Measurements from ENCODE around the gene ACOT4. TPM values are rescaled to one million over a fixed set of nuclear protein-coding genes. Genes with fewer than 3 reads are reported as not detected.
A peak's percentile ranks its signal among the peaks of the same experiment; 100 is the strongest.
"Not testable (repeated sequence)": the region's sequence is repeated elsewhere in the genome, so short reads cannot be mapped to it uniquely, and the experiment has no call there.

Gene ACOT4
- total RNA-seq, 2 donors from 2014 or later, result 2.3 to 3.4 TPM

- ATAC-seq, result no peak
- no peak for DNase-seq
Observed at GRCh38 chr14:73620268-73620667, 28.6 kb downstream of the ACOT4 start.

GRCh38 chr14:73623504-73624054, 31.9 kb downstream of the ACOT4 start:
- ATAC-seq (no peak), DNase-seq (no peak)
- intact Hi-C loops (cut with DNase I, micrococcal nuclease), result no loop called here

More at GRCh38 chr14:73620268-73620667, 28.6 kb downstream of the ACOT4 start:
- intact Hi-C loops (cut with DNase I, micrococcal nuclease), result no loop called here

GRCh38 chr14:73625706-73626105, 34.0 kb downstream of the ACOT4 start:
- ATAC-seq (no peak), DNase-seq (no peak)
- intact Hi-C loops (cut with DNase I, micrococcal nuclease), result no loop called here

GRCh38 chr14:73627151-73627558, 35.5 kb downstream of the ACOT4 start:
- DNase-seq (no peak), ATAC-seq (no peak)
- intact Hi-C loops (cut with DNase I, micrococcal nuclease), result no loop called here

- ATAC-seq (no peak), DNase-seq (no peak)
- intact Hi-C loops (cut with DNase I, micrococcal nuclease), result loop anchor here in 1 of 2 donors (5.0 kb wide), 1 partner anchor 123 kb away; no protein-coding TSS in a partner anchor
Observed at GRCh38 chr14:73630009-73630780, 38.5 kb downstream of the ACOT4 start.

- intact Hi-C loops (cut with DNase I, micrococcal nuclease), result loop anchor here in 1 of 2 donors (5.0 kb wide), 1 partner anchor 126 kb away; no protein-coding TSS in a partner anchor
- DNase-seq (peak; percentile 38 to 63), ATAC-seq (peak; percentile 88)
Observed at GRCh38 chr14:73633116-73634010, 41.7 kb downstream of the ACOT4 start.

- intact Hi-C loops (cut with DNase I, micrococcal nuclease), result loop anchor here in 1 of 2 donors (5.0 kb wide), 1 partner anchor 127 kb away; no protein-coding TSS in a partner anchor
- ATAC-seq (peak; percentile 82), DNase-seq (peak in 1 of 2 donors; percentile 50)
Observed at GRCh38 chr14:73634011-73634833, 42.5 kb downstream of the ACOT4 start.

- intact Hi-C loops (cut with DNase I, micrococcal nuclease); DNase-seq; ATAC-seq: not testable (repeated sequence)
Observed at GRCh38 chr14:73636355-73636754, 44.7 kb downstream of the ACOT4 start.

GRCh38 chr14:73637830-73638229, 46.2 kb downstream of the ACOT4 start:
- ATAC-seq (no peak), DNase-seq (no peak)
- intact Hi-C loops (cut with DNase I, micrococcal nuclease), result no loop called here

GRCh38 chr14:73640796-73641365, 49.2 kb downstream of the ACOT4 start:
- ATAC-seq, result no peak
- no peak for DNase-seq
- intact Hi-C loops (cut with DNase I, micrococcal nuclease), result no loop called here

GRCh38 chr14:73644531-73645247, 53.0 kb downstream of the ACOT4 start, which contains the start of gene DNAL1:
Gene DNAL1 (plus strand): TSS chr14:73644986. CDS start chr14:73645040, 54 bp downstream.
- ATAC-seq, result peak; percentile 98
- intact Hi-C loops (cut with DNase I, micrococcal nuclease), result no loop called here
- DNase-seq, result peak; percentile 91 to 94

GRCh38 chr14:73645248-73645610, 53.6 kb downstream of the ACOT4 start:
- ATAC-seq, result no peak
- intact Hi-C loops (cut with DNase I, micrococcal nuclease), result no loop called here
- DNase-seq, result no peak

Other genes starting within 250 kb of the ACOT4 start
- gene NUMB, start 133.3 kb upstream of the ACOT4 start, total RNA-seq, result 100 to 1,000 TPM; 105 to 114 TPM
- 10 to 100 TPM; 10.2 to 10.3 TPM for gene RIOX1, start 100.9 kb upstream of the ACOT4 start, total RNA-seq
- gene ACOT1, start 54.7 kb upstream of the ACOT4 start, total RNA-seq, result 10 to 100 TPM in 1 of 2 donors, 1 to 10 TPM in 1; 7.2 to 13.2 TPM
- gene HEATR4, start 32.9 kb upstream of the ACOT4 start, total RNA-seq, result 1 to 10 TPM in 1 of 2 donors, under 1 TPM in 1; 0.59 to 2.2 TPM
- 10 to 100 TPM; 41.2 to 54.2 TPM for gene ACOT2, start 22.7 kb upstream of the ACOT4 start, total RNA-seq
- gene ACOT6, start 20.6 kb downstream of the ACOT4 start, total RNA-seq, result not detected
- 1 to 10 TPM; 6.3 to 6.4 TPM for gene DNAL1, start 53.1 kb downstream of the ACOT4 start, total RNA-seq
- gene PNMA1, start 122.5 kb downstream of the ACOT4 start, total RNA-seq, result 10 to 100 TPM; 15.3 to 47.1 TPM

Data from left colon (tissue), 2 donors.